BJ (cell line): ENCODE results near the gene NCR2. TPM values are rescaled to one million over a fixed set of nuclear protein-coding genes. Genes with fewer than 3 reads are reported as not detected.

Experiments
- CTCF ChIA-PET: fragments of 350-600 bp; formaldehyde crosslinking; extraction: SDS; loops from one replicate; lab custom pipeline; 2021; ENCODE audit warnings: antibody characterized with exemption, inconsistent platforms; lab: Yijun Ruan, JAX
- POLR2A ChIA-PET: fragments of 300-600 bp; sonication (Branson Sonifier 250); formaldehyde crosslinking; extraction: SDS; loops from one replicate; lab custom pipeline; 2021; ENCODE audit warnings: antibody characterized with exemption; lab: Charles Lee
- DNase-seq: peaks from one replicate; pipeline ENCODE4 v3.0.0-alpha.2; 2011; ENCODE audit warnings: low read depth
- H3K27me3 ChIP-seq: 2 replicates; pipeline ENCODE4 v1.6.0; 2011; ENCODE audit warnings: low read length; ENCODE audit not compliant: control insufficient read depth, insufficient read depth
- H3K36me3 ChIP-seq: 2 replicates; pipeline ENCODE4 v1.5.1; 2011; ENCODE audit warnings: low read length; ENCODE audit not compliant: control insufficient read depth, insufficient read depth
- H3K4me3 ChIP-seq: 2 replicates; pipeline ENCODE4 v1.5.1; 2011; ENCODE audit warnings: low read depth, mild to moderate bottlenecking, control low read depth, low read length
- CTCF ChIP-seq: IDR thresholded peaks from 2 replicates; pipeline ENCODE4 v1.5.1; 2011; ENCODE audit warnings: low read depth, mild to moderate bottlenecking, control low read depth, inconsistent platforms, low read length, moderate library complexity; ENCODE audit not compliant: insufficient read depth
- polyA plus RNA-seq: library from polyadenylated mRNA; depleted of rRNA; stranded (reverse); fragments of >200 nt; gene quantifications from 2 replicates; pipeline ENCODE4 v1.2.3, GENCODE V29; 2011

The NCR2 gene
- polyA plus RNA-seq, 1 experiment = not detected

GRCh38 chr6:41331401-41332150, 3.8 kb upstream of the NCR2 start:
- ChIA-PET CTCF (interaction anchor here (0.6 to 2.0 kb wide), 2 partner anchors 12 to 57 kb away, joined by 3 to 7 read pairs; no protein-coding TSS in a partner anchor), POLR2A (no interaction called here)
- no peak for DNase-seq
- Histone ChIP-seq H3K36me3 (no peaks in the 10 kb centered on the region), H3K27me3 (peaks cover 9% of the 10 kb centered on the region), H3K4me3 (no peak overlapping the region)
- no peak for TF ChIP-seq CTCF

- H3K36me3 ChIP-seq = no peaks in the 10 kb centered on the region
- no peak for DNase-seq
- TF ChIP-seq CTCF = no peak
- no peak overlapping the region for H3K4me3 ChIP-seq
- POLR2A ChIA-PET = no interaction called here
- H3K27me3 ChIP-seq = peaks cover 9% of the 10 kb centered on the region
- CTCF ChIA-PET = interaction anchor here (0.6 to 2.0 kb wide), 3 partner anchors 13 to 57 kb away, joined by 3 to 7 read pairs (median 3); no protein-coding TSS in a partner anchor
These were observed 3.2 kb upstream of the NCR2 start for GRCh38 chr6:41332241-41332640.

- POLR2A ChIA-PET = no interaction called here
- no peak overlapping the region for H3K4me3 ChIP-seq
- CTCF ChIA-PET = interaction anchor here (1.0 to 2.0 kb wide), 4 partner anchors 10 to 35 kb away, joined by 3 to 7 read pairs (median 3); no protein-coding TSS in a partner anchor
- TF ChIP-seq CTCF = no peak
- no peaks in the 10 kb centered on the region for H3K36me3 ChIP-seq
- peaks cover 7% of the 10 kb centered on the region for H3K27me3 ChIP-seq
- DNase-seq = no peak
These were observed 2.3 kb upstream of the NCR2 start for GRCh38 chr6:41332842-41333736.

- H3K27me3 ChIP-seq = peaks cover 1% of the 10 kb centered on the region; the same call in 1 of the 2 replicates
- H3K4me3 ChIP-seq = no peak overlapping the region
- ChIA-PET CTCF (interaction anchor here (0.7 to 1.1 kb wide), 3 partner anchors 8 to 15 kb away, joined by 3 to 4 read pairs (median 3); no protein-coding TSS in a partner anchor), POLR2A (no interaction called here)
- no peak for TF ChIP-seq CTCF
- no peaks in the 10 kb centered on the region for H3K36me3 ChIP-seq
- no peak for DNase-seq
These were observed 847 bp upstream of the NCR2 start for GRCh38 chr6:41334482-41335040.
